PC-3 (cell line): ENCODE measurements around the gene DIAPH1.
"Not testable (repeated sequence)": the region's sequence is repeated elsewhere in the genome, so short reads cannot be mapped to it uniquely, and the experiment has no call there.

Source experiments
- CTCF ChIP-seq: fragments of 300-600 bp; sonication (generic); conservative IDR thresholded peaks from 2 replicates; pipeline ENCODE4 v1.5.1; 2017; ENCODE audit warnings: antibody characterized with exemption, low read depth, mild to moderate bottlenecking, low read length
- EZH2 ChIP-seq: fragments of 300-600 bp; sonication (generic); IDR thresholded peaks from one replicate; pipeline ENCODE4 v1.6.1; 2017; ENCODE audit warnings: antibody characterized with exemption, mild to moderate bottlenecking, low read length; ENCODE audit not compliant: unreplicated experiment

GRCh38 chr5:141609921-141610320, 8.9 kb downstream of the DIAPH1 start:
- TF ChIP-seq CTCF, EZH2: not testable (repeated sequence)
